Fibroblast of the aortic adventitia (primary cell): ENCODE data around the gene GATA3. TPM values are rescaled to one million over a fixed set of nuclear protein-coding genes. Genes with fewer than 3 reads are reported as not detected.

Source experiments
- DNase-seq: peaks from one replicate; pipeline ENCODE4 v3.0.0-alpha.2; 2010; ENCODE audit warnings: low read depth
- H3K4me3 ChIP-seq: 2 replicates; pipeline ENCODE4 v1.5.1; 2011; ENCODE audit warnings: low read depth, mild to moderate bottlenecking, control low read depth, low read length, moderate library complexity
- total RNA-seq: library from RNA; depleted of rRNA; stranded (reverse); fragments of >200 nt; gene quantifications from 2 replicates; pipeline ENCODE4 v1.2.3, GENCODE V29; 2012; ENCODE audit warnings: low replicate concordance
- TF ChIP-seq, protein P1 (sequence below): IDR thresholded peaks from 2 replicates; pipeline ENCODE4 v1.5.1; 2011; ENCODE audit warnings: mild to moderate bottlenecking, low read length, control low read depth, inconsistent platforms; ENCODE audit not compliant: insufficient read depth

GATA3 gene
- not detected in 2 replicates for total RNA-seq

- H3K4me3 ChIP-seq = peak within 1 kb of the TSS; percentile 68
- TF ChIP-seq, protein P1, sequence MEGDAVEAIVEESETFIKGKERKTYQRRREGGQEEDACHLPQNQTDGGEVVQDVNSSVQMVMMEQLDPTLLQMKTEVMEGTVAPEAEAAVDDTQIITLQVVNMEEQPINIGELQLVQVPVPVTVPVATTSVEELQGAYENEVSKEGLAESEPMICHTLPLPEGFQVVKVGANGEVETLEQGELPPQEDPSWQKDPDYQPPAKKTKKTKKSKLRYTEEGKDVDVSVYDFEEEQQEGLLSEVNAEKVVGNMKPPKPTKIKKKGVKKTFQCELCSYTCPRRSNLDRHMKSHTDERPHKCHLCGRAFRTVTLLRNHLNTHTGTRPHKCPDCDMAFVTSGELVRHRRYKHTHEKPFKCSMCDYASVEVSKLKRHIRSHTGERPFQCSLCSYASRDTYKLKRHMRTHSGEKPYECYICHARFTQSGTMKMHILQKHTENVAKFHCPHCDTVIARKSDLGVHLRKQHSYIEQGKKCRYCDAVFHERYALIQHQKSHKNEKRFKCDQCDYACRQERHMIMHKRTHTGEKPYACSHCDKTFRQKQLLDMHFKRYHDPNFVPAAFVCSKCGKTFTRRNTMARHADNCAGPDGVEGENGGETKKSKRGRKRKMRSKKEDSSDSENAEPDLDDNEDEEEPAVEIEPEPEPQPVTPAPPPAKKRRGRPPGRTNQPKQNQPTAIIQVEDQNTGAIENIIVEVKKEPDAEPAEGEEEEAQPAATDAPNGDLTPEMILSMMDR = no peak
- DNase-seq = peak; percentile 27
Measured at GRCh38 chr10:8054494-8055407, at the start of gene GATA3. GATA3 (plus strand) TSS chr10:8054688; CDS start chr10:8055656, 968 bp downstream.

DNA sequence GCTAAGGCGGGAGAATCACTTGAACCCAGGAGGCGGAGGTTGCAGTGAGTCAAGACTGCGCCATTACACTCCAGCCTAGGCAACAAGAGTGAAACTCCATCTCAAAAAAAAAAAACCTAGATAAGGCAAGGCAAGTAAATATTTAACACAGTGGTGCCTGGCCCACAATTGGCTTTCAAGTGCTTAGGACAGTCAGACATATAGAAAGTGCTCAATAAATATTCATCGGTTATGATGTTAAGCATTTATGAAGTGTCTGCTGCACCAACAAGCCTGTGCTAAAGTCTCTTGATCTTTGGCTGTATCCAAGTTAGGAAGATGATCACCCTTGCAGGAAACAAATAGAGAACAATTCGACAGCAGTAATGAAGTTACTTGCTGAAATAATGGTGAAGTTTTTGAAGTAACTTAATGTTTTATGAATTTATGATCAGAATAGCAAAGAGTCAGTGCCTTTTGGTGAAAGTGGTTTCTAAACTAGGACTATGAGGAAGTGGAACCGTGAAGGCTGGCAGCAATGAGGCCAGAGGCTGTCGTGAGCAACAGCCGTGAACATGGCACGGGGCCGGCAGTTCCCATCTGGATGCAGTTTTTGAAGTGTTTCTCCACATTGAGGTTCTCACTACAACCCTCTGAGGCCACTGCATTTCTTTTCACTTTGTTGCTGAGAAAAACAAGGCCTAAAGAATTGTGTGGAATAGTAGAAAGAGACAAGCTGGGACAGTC is 48.1 kb upstream of the GATA3 start:
- H3K4me3 ChIP-seq = no peak overlapping the region
- TF ChIP-seq, protein P1 = no peak
- no peak for DNase-seq

DNA sequence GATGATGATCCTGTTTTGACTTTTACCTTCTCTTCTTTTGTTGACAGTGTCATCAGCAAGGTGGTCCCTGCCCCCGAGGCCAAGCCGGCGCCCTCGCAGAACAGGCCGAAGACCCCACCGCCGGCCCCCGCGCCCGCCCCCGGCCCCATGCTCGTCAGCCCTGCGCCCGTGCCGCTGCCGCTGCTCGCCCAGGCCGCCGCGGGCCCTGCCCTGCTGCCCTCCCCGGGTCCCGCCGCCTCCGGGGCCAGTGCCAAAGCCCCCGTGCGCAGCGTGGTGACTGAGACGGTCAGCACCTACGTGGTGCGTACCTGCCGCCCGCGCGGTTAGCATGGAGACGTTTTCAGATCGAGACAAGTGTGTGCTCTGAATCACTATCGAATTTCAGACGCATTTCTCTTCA is 45.5 kb upstream of the GATA3 start:
- H3K4me3 ChIP-seq = no peak overlapping the region
- DNase-seq = no peak
- TF ChIP-seq, protein P1 = no peak

DNA sequence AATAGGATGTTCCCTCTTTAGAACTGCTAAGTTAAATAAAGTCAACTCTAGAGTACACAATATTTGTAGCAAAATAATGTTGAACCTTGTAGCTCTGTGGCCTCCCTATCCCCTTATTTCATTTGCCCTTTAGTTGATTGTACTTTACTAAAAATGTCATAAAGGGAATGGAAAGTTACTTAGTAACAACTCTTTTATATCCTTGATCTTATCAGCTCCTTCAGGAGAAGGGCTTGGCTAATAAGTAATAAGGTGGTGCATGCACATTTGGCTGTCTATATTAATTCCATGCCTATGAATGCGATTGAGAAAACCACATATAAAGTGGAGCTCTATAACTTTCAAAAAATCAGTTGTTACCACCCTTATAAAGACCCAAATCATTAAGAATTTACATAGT is 41.5 kb upstream of the GATA3 start:
- TF ChIP-seq, protein P1 = no peak
- DNase-seq = no peak
- H3K4me3 ChIP-seq = no peak overlapping the region

- TF ChIP-seq, protein P1 = no peak
- DNase-seq = no peak
Measured at GRCh38 chr10:8013619-8014018, 40.9 kb upstream of the GATA3 start.

GRCh38 chr10:8014649-8015048 is 39.8 kb upstream of the GATA3 start:
- TF ChIP-seq, protein P1 = no peak
- DNase-seq = no peak
- H3K4me3 ChIP-seq = no peak overlapping the region

More at GRCh38 chr10:8013619-8014018, 40.9 kb upstream of the GATA3 start:
- H3K4me3 ChIP-seq = no peak overlapping the region
